ENCODE data around the gene POP5.

POP5 gene

DNA sequence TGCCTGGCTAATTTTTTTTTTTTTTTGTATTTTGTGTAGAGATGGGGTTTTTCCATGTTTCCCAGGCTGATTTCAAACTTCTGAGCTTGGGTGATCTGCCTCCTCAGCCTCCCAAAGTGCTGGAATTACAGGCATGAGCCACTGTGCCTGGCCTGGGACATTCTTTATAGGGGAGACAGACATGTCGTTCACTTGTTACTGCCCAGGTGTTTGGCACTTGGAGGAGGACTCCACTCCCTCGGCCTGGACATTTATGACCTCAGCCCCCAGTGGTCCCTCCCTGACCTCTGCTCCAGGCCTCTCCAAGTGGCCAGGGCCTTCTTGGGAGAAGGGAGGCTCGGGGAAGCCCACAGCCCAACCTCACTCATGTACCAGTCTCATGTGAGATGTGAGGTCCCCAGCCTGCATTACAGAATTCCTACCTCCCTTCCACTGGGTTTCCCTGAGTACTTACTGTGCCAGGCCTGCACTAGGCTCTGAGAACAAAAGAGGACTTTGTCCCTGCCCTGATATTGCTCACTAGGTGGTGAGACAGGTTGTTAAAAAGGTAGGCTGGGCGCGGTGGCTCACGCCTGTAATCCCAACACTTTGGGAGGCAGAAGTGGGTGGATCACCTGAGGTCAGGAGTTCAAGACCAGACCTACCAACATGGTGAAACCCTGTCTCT is 9.7 kb upstream of the POP5 start:
- in situ Hi-C loops (cut with MboI; ENCODE audit: low sequenced_read_pairs) = loop anchor here (25.0 kb wide), 1 partner anchor 371 kb away; no protein-coding TSS in a partner anchor

GRCh38 chr12:120588948-120589930 is 8.0 kb upstream of the POP5 start:
- in situ Hi-C loops (cut with MboI; ENCODE audit: low sequenced_read_pairs) = loop anchor here (10.0 to 25.0 kb wide), 2 partner anchors 126 to 373 kb away; partner anchors contain the start of gene UNC119B

DNA sequence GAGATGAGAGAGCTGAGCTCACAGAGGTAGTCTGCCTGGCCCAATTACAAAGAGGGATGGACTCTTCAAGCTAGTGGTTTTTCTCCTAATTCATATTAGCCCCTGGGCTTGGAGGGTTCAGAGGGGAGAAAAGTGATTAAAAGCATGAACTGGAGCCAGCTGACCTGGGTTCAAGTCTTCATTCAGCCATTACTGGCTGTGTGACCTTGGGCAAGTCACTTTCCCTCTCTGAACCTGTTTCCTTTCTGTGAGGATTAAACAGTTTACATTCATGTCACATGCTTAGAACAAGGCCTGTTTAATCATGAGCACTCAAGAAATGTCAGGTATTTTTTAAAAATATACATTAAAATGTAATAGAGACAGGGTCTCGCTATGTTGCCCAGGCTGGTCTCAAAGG is 7.2 kb upstream of the POP5 start:
- in situ Hi-C loops (cut with MboI; ENCODE audit: low sequenced_read_pairs) = loop anchor here (10.0 to 25.0 kb wide), 2 partner anchors 126 to 374 kb away; partner anchors contain the start of gene UNC119B

GRCh38 chr12:120586860-120587259 is 5.7 kb upstream of the POP5 start:
- in situ Hi-C loops (cut with MboI; ENCODE audit: low sequenced_read_pairs) = loop anchor here (10.0 to 25.0 kb wide), 2 partner anchors 128 to 375 kb away; partner anchors contain the start of gene UNC119B

- in situ Hi-C loops (cut with MboI; ENCODE audit: low sequenced_read_pairs) = loop anchor here (10.0 to 25.0 kb wide), 2 partner anchors 129 to 376 kb away; partner anchors contain the start of gene UNC119B
Measured at GRCh38 chr12:120586206-120586605, 5.0 kb upstream of the POP5 start.

GRCh38 chr12:120584343-120585149 is 3.3 kb upstream of the POP5 start:
- in situ Hi-C loops (cut with MboI; ENCODE audit: low sequenced_read_pairs) = loop anchor here (10.0 to 25.0 kb wide), 2 partner anchors 130 to 378 kb away; partner anchors contain the start of gene UNC119B

GRCh38 chr12:120583478-120584030 is 2.4 kb upstream of the POP5 start:
- in situ Hi-C loops (cut with MboI; ENCODE audit: low sequenced_read_pairs) = loop anchor here (10.0 to 25.0 kb wide), 2 partner anchors 131 to 379 kb away; partner anchors contain the start of gene UNC119B

- in situ Hi-C loops (cut with MboI; ENCODE audit: low sequenced_read_pairs) = loop anchor here (10.0 to 25.0 kb wide), 2 partner anchors 133 to 380 kb away; partner anchors contain the start of gene UNC119B
Measured at GRCh38 chr12:120581998-120582397, 796 bp upstream of the POP5 start.

DNA sequence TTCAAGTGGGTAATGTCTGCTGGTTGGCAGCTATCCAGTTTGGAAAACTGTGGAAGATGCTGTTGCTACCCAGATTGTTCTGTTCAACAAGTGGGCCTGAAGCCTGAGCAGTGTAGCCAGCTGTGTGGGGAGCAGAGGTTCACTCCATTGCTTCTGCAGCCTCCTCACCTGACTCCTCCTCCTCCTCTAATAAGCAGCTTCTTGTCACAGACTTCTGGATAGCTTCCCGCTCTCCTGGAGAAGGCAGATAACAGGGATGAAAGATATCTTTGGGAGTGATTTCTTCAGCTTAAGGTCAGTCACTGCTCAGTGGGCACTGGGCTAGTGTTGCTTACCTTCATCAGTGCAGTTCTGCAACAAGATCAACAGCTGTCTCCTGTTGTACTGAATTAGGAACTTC is 2.0 kb downstream of the POP5 start:
- in situ Hi-C loops (cut with MboI; ENCODE audit: low sequenced_read_pairs) = loop anchor here (25.0 kb wide), 1 partner anchor 383 kb away; no protein-coding TSS in a partner anchor

DNA sequence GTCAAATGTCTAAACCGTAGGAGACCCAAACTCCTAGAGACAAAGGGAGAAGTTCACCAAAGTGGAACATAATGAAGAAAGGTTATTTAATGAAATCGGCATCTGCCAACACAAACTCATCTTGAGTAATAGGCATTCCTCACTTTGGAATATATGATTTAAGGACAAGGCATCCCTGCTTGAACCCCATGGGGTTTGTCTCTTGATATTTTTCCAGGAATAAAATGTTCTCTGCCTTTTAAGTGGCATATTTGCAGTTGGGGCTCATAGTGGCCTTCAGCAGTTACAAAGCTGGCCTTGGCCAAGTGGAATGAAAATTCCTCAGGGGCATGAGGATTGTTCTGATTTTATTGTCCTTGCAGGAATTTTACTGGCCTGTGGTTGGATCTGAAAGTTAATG is 7.1 kb downstream of the POP5 start:
- in situ Hi-C loops (cut with MboI; ENCODE audit: low sequenced_read_pairs) = no loop called here

DNA sequence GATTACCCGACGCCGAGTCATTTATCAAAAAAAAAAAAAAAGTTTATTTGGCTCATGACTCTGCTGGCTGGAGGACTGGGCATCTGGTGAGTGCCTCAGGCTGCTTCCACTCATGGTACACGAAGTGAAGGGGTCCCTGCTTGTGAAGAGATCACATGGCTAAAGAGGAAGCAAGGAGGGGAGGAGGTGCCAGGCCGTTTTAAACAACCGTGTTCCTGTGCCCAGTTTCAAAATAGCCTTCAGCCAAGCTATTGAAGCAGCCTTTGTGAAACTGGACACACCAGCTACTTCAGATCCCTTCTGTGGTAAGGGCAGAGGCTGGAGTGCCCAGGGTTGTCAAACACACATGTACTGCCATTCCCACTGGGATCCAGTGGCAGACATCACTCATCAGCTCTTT is 7.6 kb downstream of the POP5 start:
- in situ Hi-C loops (cut with MboI; ENCODE audit: low sequenced_read_pairs) = no loop called here

GRCh38 chr12:120571299-120571698 is 9.9 kb downstream of the POP5 start:
- in situ Hi-C loops (cut with MboI; ENCODE audit: low sequenced_read_pairs) = no loop called here

DNA sequence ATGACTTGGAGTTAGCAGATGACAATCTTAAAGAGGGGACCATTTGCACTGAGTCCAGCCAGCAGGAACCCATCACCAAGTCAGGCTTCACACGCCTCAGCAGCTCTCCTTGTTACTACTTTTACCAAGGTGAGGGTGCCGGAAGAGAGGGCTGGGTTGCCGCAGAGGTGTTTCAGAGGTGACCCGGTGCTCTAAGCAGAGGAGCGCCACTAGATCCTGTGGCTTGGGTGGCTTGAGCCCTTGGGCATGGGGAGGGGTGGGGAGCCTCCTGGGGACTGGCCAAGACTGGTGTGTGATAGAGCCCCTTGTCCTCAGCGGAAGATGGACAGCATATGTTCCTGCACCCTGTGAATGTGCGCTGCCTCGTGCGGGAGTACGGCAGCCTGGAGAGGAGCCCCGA is 17.7 kb downstream of the POP5 start:
- in situ Hi-C loops (cut with MboI; ENCODE audit: low sequenced_read_pairs) = no loop called here

GRCh38 chr12:120562906-120563305 is 18.3 kb downstream of the POP5 start:
- in situ Hi-C loops (cut with MboI; ENCODE audit: low sequenced_read_pairs) = no loop called here

GRCh38 chr12:120557589-120557988 is 23.6 kb downstream of the POP5 start:
- in situ Hi-C loops (cut with MboI; ENCODE audit: low sequenced_read_pairs) = no loop called here

DNA sequence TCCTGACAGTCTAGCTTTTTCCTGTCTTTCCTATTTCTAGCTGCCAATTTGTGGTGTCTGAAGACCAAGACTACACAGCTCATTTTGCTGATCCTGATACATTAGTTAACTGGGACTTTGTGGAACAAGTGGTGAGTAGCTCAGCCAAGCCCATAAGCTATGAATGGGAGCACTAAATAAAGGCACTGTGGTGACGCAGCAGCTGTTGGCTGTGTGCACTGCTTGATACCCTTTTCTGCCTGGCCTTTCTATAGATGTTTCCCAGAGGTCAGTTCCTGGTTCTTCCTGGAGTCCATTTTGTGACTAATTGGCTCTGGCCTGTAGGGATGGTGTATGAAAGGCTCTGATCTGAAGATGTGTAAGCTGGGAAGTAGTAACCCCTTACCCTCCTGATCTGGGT is 26.5 kb downstream of the POP5 start:
- in situ Hi-C loops (cut with MboI; ENCODE audit: low sequenced_read_pairs) = no loop called here

DNA sequence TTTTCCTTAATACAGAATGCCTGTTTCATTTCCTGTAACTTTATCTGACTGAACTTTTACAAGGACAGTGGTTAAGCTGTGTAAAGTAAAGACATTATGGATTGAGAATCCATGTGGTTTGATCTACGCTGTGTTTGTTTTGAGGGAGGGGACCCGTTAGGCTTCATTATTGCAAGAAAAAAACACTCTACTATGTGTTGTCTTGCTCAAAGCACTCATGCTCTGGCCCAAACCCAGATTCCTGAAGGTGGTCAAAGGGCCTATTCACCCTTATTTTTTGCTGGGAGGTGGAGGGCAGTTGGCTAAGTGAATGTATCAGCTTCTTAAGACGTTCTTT is 35.2 kb downstream of the POP5 start:
- in situ Hi-C loops (cut with MboI; ENCODE audit: low sequenced_read_pairs) = no loop called here

DNA sequence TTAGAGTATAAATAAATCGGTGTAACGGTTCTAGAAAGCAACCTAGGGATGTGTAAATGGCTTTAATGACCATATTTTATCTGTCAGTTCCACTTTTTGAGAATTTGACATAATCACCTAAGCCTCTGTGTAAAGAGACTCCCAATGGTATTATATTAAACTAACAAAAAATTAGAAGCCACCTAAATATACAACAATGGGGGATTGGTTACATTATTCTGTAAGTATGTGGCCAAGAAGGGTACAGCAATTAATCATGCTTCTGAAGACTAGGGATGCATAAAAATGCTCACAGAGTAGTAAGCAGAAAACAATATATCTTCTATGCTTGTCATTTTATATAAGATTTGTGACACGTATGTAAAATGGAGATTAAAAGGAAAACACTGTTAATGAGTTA is 36.5 kb downstream of the POP5 start:
- in situ Hi-C loops (cut with MboI; ENCODE audit: low sequenced_read_pairs) = no loop called here

DNA sequence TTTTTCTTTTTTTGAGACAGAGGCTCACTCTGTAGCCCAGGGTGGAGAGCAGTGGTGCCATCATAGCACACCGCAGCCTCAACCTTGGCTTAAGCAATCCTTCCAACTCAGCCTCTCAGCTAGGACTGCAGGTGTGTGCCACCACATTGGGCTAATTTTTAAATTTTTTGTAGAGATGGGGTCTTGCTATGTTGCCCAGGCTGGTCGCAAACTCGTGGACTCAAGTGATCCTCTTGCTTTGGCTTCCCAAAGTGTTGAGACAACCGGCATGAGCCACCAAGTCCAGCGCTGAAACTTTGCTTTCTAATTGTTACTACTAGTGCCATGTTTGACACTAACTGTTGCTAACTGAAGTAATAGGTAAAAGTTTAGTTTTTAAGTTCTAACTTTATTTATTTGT is 39.0 kb downstream of the POP5 start:
- in situ Hi-C loops (cut with MboI; ENCODE audit: low sequenced_read_pairs) = no loop called here

- in situ Hi-C loops (cut with MboI; ENCODE audit: low sequenced_read_pairs) = no loop called here
Measured at GRCh38 chr12:120540445-120540844, 40.8 kb downstream of the POP5 start.
